Skin of body (tissue), 2 donors: Measurements from ENCODE around the gene HLA-B. TPM values are rescaled to one million over a fixed set of nuclear protein-coding genes. Genes with fewer than 3 reads are reported as not detected.

Experiments
- DNase-seq: peaks from one replicate; lab custom pipeline; 2025; lab: John Stamatoyannopoulos, UW
- total RNA-seq: library from RNA; depleted of rRNA; stranded (reverse); fragments of >200 nt; gene quantifications from one replicate; pipeline ENCODE4 v1.2.3, GENCODE V29; 2014

HLA-B gene
- total RNA-seq, 1 donor from 2014 or later: 155 TPM

- no peak for DNase-seq
Observed at GRCh38 chr6:31353384-31353945, 3.5 kb downstream of the HLA-B start.

GRCh38 chr6:31352683-31353383 lies 4.1 kb downstream of the HLA-B start:
- DNase-seq: no peak

GRCh38 chr6:31352310-31352682 lies 4.7 kb downstream of the HLA-B start:
- no peak for DNase-seq

- no peak for DNase-seq
Observed at GRCh38 chr6:31351401-31352309, 5.3 kb downstream of the HLA-B start.

GRCh38 chr6:31351033-31351380 lies 6.0 kb downstream of the HLA-B start:
- DNase-seq: no peak

DNA sequence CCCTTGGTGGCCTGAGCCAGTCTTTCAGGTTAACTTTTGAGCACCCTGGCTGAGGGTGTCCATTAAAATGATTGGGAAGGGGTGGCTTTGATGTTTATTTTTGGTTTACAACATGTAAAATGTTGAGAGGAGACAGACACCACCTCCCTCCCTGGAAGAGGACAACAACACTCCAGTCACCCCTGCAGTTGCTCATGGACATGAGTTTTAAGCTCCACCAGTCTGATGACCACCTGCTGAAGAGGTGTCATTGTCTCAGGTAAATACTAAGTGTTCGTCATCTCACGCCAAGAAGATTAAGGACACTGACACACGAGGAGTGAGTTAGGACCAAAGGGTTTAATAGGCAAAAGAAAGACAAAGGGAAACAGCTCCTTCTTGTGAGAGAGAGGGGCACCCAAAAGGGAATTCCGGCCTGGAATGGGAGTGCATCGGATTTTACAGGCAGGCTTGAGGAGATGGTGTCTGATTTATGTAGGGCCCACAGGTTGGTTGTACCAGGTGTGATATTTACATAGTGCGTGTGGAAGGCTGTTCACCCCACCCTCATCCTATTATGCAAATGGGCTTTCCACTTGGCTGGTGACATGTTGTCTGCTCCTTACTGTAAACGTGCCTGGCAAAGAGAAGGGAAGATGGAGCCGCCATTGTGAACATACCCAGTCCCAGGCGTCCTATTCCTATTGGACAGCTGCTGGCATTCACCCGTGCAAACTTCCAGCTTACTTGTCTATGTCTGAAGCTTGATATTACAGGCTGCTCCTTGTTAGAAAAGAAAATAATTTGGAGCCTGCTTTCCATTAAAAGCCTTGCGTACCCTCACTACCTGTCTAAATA lies 6.6 kb downstream of the HLA-B start:
- DNase-seq: no peak

DNA sequence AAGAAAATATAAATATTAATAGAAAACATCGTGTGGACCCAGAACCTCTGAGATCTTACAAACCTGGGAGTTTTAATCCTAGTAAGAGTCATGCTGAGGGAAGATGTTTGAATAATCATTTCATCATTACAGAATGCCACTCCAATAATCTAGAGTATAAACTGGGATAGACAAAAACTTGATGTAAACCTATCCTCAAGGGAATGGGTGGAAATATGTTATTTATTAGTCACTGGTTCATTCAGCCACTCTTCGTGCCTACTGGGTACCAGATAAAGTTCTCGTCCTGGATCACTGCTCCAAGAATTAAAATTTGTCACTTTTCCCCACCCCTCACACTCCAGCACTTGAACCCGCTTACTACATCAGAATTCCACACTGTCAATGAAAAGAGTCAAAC lies 7.7 kb downstream of the HLA-B start:
- DNase-seq: no peak

- DNase-seq: no peak
Observed at GRCh38 chr6:31345026-31345730, 11.8 kb downstream of the HLA-B start.

- DNase-seq: no peak
Observed at GRCh38 chr6:31340228-31340627, 16.8 kb downstream of the HLA-B start.

DNA sequence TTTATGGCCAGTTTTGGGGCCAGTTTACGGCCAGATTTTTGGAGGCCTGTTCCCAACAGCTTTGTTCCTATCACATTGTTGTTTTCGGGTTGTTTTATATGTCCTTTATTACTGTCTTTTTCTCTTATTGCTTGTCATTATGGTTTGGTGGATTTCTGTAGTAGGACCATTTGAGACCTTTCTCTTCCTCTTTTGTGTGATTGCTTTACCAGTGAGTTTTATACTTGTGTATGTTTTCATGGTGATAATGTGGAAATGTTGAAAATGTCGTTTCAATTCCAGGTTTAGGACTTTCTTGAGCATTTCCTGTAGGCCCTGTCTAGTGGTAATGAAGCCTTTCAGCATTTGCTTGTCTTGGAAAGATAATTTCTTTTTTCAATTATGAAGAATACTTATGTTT lies 17.8 kb downstream of the HLA-B start:
- no peak for DNase-seq

GRCh38 chr6:31336896-31337496 lies 20.0 kb downstream of the HLA-B start:
- no peak for DNase-seq

DNA sequence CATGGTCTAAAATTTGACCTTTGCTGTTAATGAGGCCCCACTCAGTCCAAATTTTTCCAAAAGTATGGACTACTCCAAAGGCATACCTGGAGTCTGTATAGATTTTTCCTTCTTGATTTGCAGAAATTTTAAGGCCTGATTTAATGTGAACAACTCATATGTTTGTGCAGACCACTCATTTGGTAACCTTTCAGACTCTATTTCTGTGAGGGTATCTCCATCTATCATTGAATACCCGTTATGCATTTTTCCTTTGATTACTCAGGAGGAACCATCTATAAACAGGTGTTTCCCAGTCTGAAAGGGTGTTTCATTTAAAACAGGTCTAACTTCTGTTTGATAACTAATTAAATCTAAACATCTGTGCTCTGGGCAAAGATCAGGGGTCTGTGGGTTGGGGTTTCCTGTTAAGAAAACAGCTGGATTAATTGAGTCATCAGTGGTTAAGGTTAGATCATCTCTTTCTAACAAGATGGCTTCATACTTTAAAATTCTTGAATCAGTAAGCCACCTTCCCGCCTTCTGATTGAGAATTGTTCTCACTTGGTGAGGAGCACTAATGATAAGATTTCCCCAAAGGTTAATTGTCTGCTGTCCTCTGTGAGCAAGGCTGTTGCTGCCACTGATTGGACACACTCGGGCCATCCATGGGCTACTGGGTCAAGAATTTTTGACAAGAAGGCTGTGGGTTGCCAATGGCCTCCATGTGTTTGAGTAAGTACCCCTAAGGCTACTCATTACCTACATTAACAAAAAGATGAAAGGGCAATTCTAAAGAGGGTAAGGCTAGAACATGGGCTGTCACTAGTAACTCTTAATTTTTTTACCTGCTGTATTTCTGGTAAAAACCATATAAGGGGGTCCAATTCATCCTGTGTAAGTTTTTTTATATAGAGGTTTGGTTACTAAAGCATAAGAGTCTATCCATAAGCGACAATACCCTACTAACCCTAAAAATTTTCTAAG lies 24.1 kb downstream of the HLA-B start:
- no peak for DNase-seq

DNA sequence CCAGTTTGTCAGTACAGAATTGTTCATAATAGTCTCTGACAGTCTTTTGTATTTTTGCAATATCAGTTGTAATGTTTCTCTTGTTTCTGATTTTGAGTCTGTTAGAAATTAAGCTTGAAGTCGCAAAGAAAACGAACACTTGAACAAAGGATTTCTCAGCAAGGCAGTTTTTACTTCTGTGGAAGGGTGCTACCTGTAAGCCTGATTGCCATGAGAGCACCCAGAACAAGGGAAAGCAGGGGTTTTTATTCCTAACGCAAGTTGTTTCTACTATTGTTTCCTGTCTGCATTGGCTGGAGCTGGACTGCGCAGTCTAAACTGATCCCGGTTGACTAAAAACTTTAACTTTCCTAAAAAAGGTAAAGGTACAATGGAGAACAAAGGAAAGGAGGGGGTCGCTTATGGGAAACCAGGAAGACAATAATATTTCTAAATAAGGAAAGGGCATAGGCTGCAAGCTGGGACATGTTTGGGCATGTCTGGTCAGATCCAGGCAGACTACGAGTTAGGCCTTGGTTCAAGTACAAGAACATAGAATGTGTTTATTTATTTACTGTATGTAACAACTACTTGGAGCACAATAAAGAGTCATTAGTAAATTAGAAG lies 28.5 kb downstream of the HLA-B start:
- DNase-seq: no peak

DNA sequence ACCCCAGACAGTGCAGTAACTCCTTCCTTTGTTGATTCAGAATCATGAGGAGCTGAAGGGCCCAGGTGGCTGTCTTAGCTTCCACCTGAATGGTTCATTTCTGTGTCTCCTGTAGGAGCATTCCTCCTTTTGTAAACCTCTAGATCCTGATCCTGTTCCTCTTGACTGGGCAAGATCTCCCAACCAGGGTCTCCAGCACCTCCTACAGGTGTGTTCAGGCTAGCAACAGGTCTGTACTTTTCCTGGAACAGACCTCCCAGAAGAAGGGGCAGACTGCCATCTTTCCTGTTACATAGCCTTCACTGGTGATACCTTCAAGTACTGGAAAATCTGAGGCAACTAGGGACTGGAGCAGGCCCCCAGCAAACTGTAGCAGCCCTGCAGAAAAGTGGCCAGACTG lies 35.2 kb downstream of the HLA-B start:
- DNase-seq: no peak

DNA sequence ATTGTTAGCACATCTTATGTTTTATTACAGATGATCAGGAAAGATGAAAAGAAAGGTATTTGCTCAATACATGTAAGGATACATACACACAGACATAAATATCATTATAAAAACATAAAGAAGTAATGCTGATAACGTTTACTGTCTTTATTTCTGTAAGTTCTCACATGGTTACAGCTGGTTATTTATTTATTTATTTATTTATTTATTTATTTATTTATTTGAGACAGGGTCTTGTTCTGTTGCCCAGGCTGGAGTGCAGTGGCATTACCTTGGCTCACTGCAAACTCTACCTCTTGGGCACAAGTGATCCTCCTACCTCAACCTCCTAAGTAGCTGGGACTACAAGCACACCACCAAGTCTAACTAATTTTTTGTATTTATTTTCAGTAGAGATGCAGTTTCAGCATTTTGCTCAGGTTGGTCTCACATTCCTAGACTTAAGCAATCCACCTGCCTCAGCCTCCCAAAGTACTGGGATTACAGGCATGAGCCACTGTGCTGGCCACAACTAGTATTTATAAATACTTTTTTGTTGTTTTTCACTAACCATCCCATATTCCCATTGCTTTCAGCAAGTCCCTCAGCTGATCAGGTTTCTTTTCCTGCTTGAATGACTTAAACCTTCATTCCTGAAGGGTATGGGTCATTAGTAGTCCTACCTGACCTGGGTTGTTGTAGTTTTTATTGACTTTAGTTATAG lies 35.8 kb downstream of the HLA-B start:
- no peak for DNase-seq

- no peak for DNase-seq
Observed at GRCh38 chr6:31317036-31317435, 39.9 kb downstream of the HLA-B start.

GRCh38 chr6:31309641-31310040 lies 47.3 kb downstream of the HLA-B start:
- no peak for DNase-seq

- DNase-seq: no peak
Observed at GRCh38 chr6:31308845-31309175, 48.2 kb downstream of the HLA-B start.
